ENCODE data around the gene DLGAP1. TPM values are rescaled to one million over a fixed set of nuclear protein-coding genes. Genes with fewer than 3 reads are reported as not detected.

The DLGAP1 gene
- total RNA-seq, 2 experiments from 2014 or later = not detected

GRCh38 chr18:3985664-3986063 is 469.4 kb downstream of the DLGAP1 start:
- ChIA-PET CTCF (interaction anchor here (1.4 to 3.8 kb wide), 3 partner anchors 9 to 215 kb away, joined by 4 to 28 read pairs (median 19); no protein-coding TSS in a partner anchor), POLR2A (interaction anchor here (0.7 kb wide), 1 partner anchor 186 kb away, joined by 3 read pairs; no protein-coding TSS in a partner anchor)
- H3K9me3 Mint-ChIP-seq (ENCODE audit: insufficient read depth) = no peaks in the 10 kb centered on the region
- H3K27me3 Mint-ChIP-seq (ENCODE audit: low read depth) = no peaks in the 10 kb centered on the region
- DNase-seq = no peak
- H3K4me1 Mint-ChIP-seq (ENCODE audit: low read depth) = peaks cover 9% of the 10 kb centered on the region
- ATAC-seq = no peak
- peaks cover 2% of the 10 kb centered on the region for H3K36me3 Mint-ChIP-seq (ENCODE audit: low read depth)
- H3K4me3 Mint-ChIP-seq = no peak overlapping the region
- no peak overlapping the region for H3K27ac Mint-ChIP-seq

GRCh38 chr18:3985020-3985419 is 470.1 kb downstream of the DLGAP1 start:
- H3K27ac Mint-ChIP-seq = peak overlapping the region; percentile 53

GRCh38 chr18:3984163-3984757 is 470.8 kb downstream of the DLGAP1 start:
- H3K36me3 Mint-ChIP-seq (ENCODE audit: low read depth) = peaks cover 2% of the 10 kb centered on the region
- H3K4me3 Mint-ChIP-seq = no peak overlapping the region
- H3K9me3 Mint-ChIP-seq (ENCODE audit: insufficient read depth) = no peaks in the 10 kb centered on the region
- ATAC-seq = no peak
- no peaks in the 10 kb centered on the region for H3K27me3 Mint-ChIP-seq (ENCODE audit: low read depth)
- ChIA-PET CTCF (interaction anchor here (1.0 to 3.8 kb wide), 5 partner anchors 11 to 213 kb away, joined by 3 to 28 read pairs (median 5); no protein-coding TSS in a partner anchor), POLR2A (no interaction called here)
- DNase-seq = no peak
- H3K4me1 Mint-ChIP-seq (ENCODE audit: low read depth) = peaks cover 9% of the 10 kb centered on the region
- H3K27ac Mint-ChIP-seq = no peak overlapping the region

More at GRCh38 chr18:3985020-3985419, 470.1 kb downstream of the DLGAP1 start:
- no peaks in the 10 kb centered on the region for H3K27me3 Mint-ChIP-seq (ENCODE audit: low read depth)
- H3K4me3 Mint-ChIP-seq = no peak overlapping the region
- ATAC-seq (peak; percentile 36), DNase-seq (no peak)
- no peaks in the 10 kb centered on the region for H3K9me3 Mint-ChIP-seq (ENCODE audit: insufficient read depth)
- POLR2A ChIA-PET = no interaction called here
- CTCF ChIA-PET = interaction anchor here (0.6 to 3.8 kb wide), 6 partner anchors 10 to 311 kb away, joined by 3 to 28 read pairs (median 4); no protein-coding TSS in a partner anchor
- H3K36me3 Mint-ChIP-seq (ENCODE audit: low read depth) = peaks cover 2% of the 10 kb centered on the region
- peaks cover 9% of the 10 kb centered on the region for H3K4me1 Mint-ChIP-seq (ENCODE audit: low read depth)

GRCh38 chr18:3983351-3983969 is 471.6 kb downstream of the DLGAP1 start:
- ATAC-seq (no peak), DNase-seq (no peak)
- no peaks in the 10 kb centered on the region for H3K27me3 Mint-ChIP-seq (ENCODE audit: low read depth)
- no peaks in the 10 kb centered on the region for H3K9me3 Mint-ChIP-seq (ENCODE audit: insufficient read depth)
- H3K4me3 Mint-ChIP-seq = no peak overlapping the region
- H3K36me3 Mint-ChIP-seq (ENCODE audit: low read depth) = peaks cover 2% of the 10 kb centered on the region
- no peak overlapping the region for H3K27ac Mint-ChIP-seq
- CTCF ChIA-PET = interaction anchor here (1.3 kb wide), 1 partner anchor 212 kb away, joined by 5 read pairs; no protein-coding TSS in a partner anchor
- POLR2A ChIA-PET = no interaction called here
- H3K4me1 Mint-ChIP-seq (ENCODE audit: low read depth) = peaks cover 9% of the 10 kb centered on the region

GRCh38 chr18:3982541-3982940 is 472.6 kb downstream of the DLGAP1 start:
- no peaks in the 10 kb centered on the region for H3K27me3 Mint-ChIP-seq (ENCODE audit: low read depth)
- H3K4me3 Mint-ChIP-seq = no peak overlapping the region
- no peak overlapping the region for H3K27ac Mint-ChIP-seq
- H3K9me3 Mint-ChIP-seq (ENCODE audit: insufficient read depth) = no peaks in the 10 kb centered on the region
- ATAC-seq (no peak), DNase-seq (no peak)
- peaks cover 9% of the 10 kb centered on the region for H3K4me1 Mint-ChIP-seq (ENCODE audit: low read depth)
- CTCF ChIA-PET = interaction anchor here (1.0 to 1.3 kb wide), 2 partner anchors 211 kb away, joined by 3 to 5 read pairs; no protein-coding TSS in a partner anchor
- H3K36me3 Mint-ChIP-seq (ENCODE audit: low read depth) = peaks cover 2% of the 10 kb centered on the region
- POLR2A ChIA-PET = no interaction called here

GRCh38 chr18:3979024-3979423 is 476.1 kb downstream of the DLGAP1 start:
- Mint-ChIP-seq H3K4me3 (no peak overlapping the region), H3K27me3 (ENCODE audit: low read depth) (no peaks in the 10 kb centered on the region), H3K4me1 (ENCODE audit: low read depth) (no peaks in the 10 kb centered on the region), H3K27ac (no peak overlapping the region), H3K9me3 (ENCODE audit: insufficient read depth) (no peaks in the 10 kb centered on the region), H3K36me3 (ENCODE audit: low read depth) (no peaks in the 10 kb centered on the region)
- ATAC-seq (no peak), DNase-seq (no peak)
- POLR2A ChIA-PET = no interaction called here
- CTCF ChIA-PET = no interaction called here

- DNase-seq (no peak), ATAC-seq (no peak)
- Mint-ChIP-seq H3K9me3 (ENCODE audit: insufficient read depth) (no peaks in the 10 kb centered on the region), H3K27me3 (ENCODE audit: low read depth) (no peaks in the 10 kb centered on the region), H3K27ac (no peak overlapping the region), H3K4me3 (no peak overlapping the region), H3K36me3 (ENCODE audit: low read depth) (no peaks in the 10 kb centered on the region), H3K4me1 (ENCODE audit: low read depth) (no peaks in the 10 kb centered on the region)
- ChIA-PET POLR2A (no interaction called here), CTCF (no interaction called here)
These were observed 481.8 kb downstream of the DLGAP1 start for GRCh38 chr18:3973191-3973850.

- ChIA-PET CTCF (no interaction called here), POLR2A (no interaction called here)
- Mint-ChIP-seq H3K4me3 (no peak overlapping the region), H3K4me1 (ENCODE audit: low read depth) (no peaks in the 10 kb centered on the region), H3K27me3 (ENCODE audit: low read depth) (no peaks in the 10 kb centered on the region), H3K27ac (no peak overlapping the region), H3K36me3 (ENCODE audit: low read depth) (no peaks in the 10 kb centered on the region), H3K9me3 (ENCODE audit: insufficient read depth) (no peaks in the 10 kb centered on the region)
- ATAC-seq (no peak), DNase-seq (no peak)
These were observed 482.7 kb downstream of the DLGAP1 start for GRCh38 chr18:3972291-3972930.

- Mint-ChIP-seq H3K27ac (no peak overlapping the region), H3K4me1 (ENCODE audit: low read depth) (no peaks in the 10 kb centered on the region), H3K27me3 (ENCODE audit: low read depth) (peaks cover 6% of the 10 kb centered on the region), H3K9me3 (ENCODE audit: insufficient read depth) (no peaks in the 10 kb centered on the region), H3K4me3 (no peak overlapping the region), H3K36me3 (ENCODE audit: low read depth) (no peaks in the 10 kb centered on the region)
- DNase-seq (no peak), ATAC-seq (no peak)
- ChIA-PET POLR2A (no interaction called here), CTCF (no interaction called here)
These were observed 484.2 kb downstream of the DLGAP1 start for GRCh38 chr18:3970929-3971328.

- Mint-ChIP-seq H3K9me3 (ENCODE audit: insufficient read depth) (no peaks in the 10 kb centered on the region), H3K27me3 (ENCODE audit: low read depth) (peaks cover 9% of the 10 kb centered on the region), H3K4me3 (no peak overlapping the region), H3K36me3 (ENCODE audit: low read depth) (no peaks in the 10 kb centered on the region), H3K4me1 (ENCODE audit: low read depth) (no peaks in the 10 kb centered on the region), H3K27ac (no peak overlapping the region)
- ChIA-PET POLR2A (no interaction called here), CTCF (no interaction called here)
- DNase-seq (no peak), ATAC-seq (no peak)
These were observed 487.5 kb downstream of the DLGAP1 start for GRCh38 chr18:3967359-3968180.

- ChIA-PET POLR2A (no interaction called here), CTCF (no interaction called here)
- Mint-ChIP-seq H3K4me1 (ENCODE audit: low read depth) (no peaks in the 10 kb centered on the region), H3K4me3 (no peak overlapping the region), H3K36me3 (ENCODE audit: low read depth) (no peaks in the 10 kb centered on the region), H3K27me3 (ENCODE audit: low read depth) (peaks cover 9% of the 10 kb centered on the region), H3K27ac (no peak overlapping the region), H3K9me3 (ENCODE audit: insufficient read depth) (no peaks in the 10 kb centered on the region)
- no peak for ATAC-seq
- DNase-seq = no peak
These were observed 488.3 kb downstream of the DLGAP1 start for GRCh38 chr18:3966642-3967358.
